Activated CD8-positive, alpha-beta memory T cell treated with anti-CD3 and anti-CD28 coated beads, Interleukin-2, amount 50 U/mL, for 1 hour (primary cell): ENCODE data around the gene DAPK3.

Experiments
- DNase-seq: peaks from one replicate; pipeline ENCODE4 v3.0.0-alpha.2; 2020; ENCODE audit errors: extremely low read depth

The DAPK3 gene

GRCh38 chr19:3914199-3914598, 56.7 kb downstream of the DAPK3 start:
- DNase-seq, result no peak

- DNase-seq, result no peak
Observed at GRCh38 chr19:3910105-3910504, 60.8 kb downstream of the DAPK3 start.
